PC-3 (cell line): ENCODE data around the gene GSC2. TPM values are rescaled to one million over a fixed set of nuclear protein-coding genes. Genes with fewer than 3 reads are reported as not detected.

ENCODE experiments used
- ATAC-seq: fragments of 200-7000 bp; cut with Tn5 transposase; 2 replicates; pipeline ENCODE4 v1.9.1; 2020; ENCODE audit warnings: mild to moderate bottlenecking, moderate library complexity
- BruUV-seq: library from RNA; stranded (reverse); fragments of 400-500 nt; replicated peaks from 2 replicates; lab custom pipeline; 2021; lab: Mats Ljungman, UMichigan
- CTCF ChIA-PET: fragments of 300-600 bp; sonication (Branson Sonifier 250); formaldehyde crosslinking; loops from one replicate; lab custom pipeline; 2022; ENCODE audit warnings: antibody characterized with exemption; lab: Charles Lee
- POLR2A ChIA-PET: fragments of 300-600 bp; sonication (Branson Sonifier 250); formaldehyde crosslinking; loops from one replicate; lab custom pipeline; 2022; ENCODE audit warnings: antibody characterized with exemption; ENCODE audit not compliant: unreplicated experiment; lab: Charles Lee
- DNase-seq: peaks from one replicate; pipeline ENCODE4 v3.0.0-alpha.2; 2015
- H2AFZ ChIP-seq: fragments of 300-600 bp; sonication (generic); 2 replicates; pipeline ENCODE4 v1.6.0; 2016; ENCODE audit warnings: antibody characterized with exemption, low read length
- H3F3A ChIP-seq: fragments of 300-600 bp; sonication (generic); one replicate; pipeline ENCODE4 v1.6.0; 2017; ENCODE audit warnings: antibody characterized with exemption, low read length, control low read depth, mild to moderate bottlenecking; ENCODE audit not compliant: unreplicated experiment
- H3K27ac ChIP-seq: fragments of 300-600 bp; sonication (generic); 2 replicates; pipeline ENCODE4 v1.5.1; 2016; ENCODE audit warnings: mild to moderate bottlenecking, low read length
- H3K27me3 ChIP-seq: fragments of 300-600 bp; sonication (generic); 2 replicates; pipeline ENCODE4 v1.6.1; 2016; ENCODE audit warnings: low read length, mixed read lengths
- H3K36me3 ChIP-seq: fragments of 300-600 bp; sonication (generic); 2 replicates; pipeline ENCODE4 v1.6.1; 2016; ENCODE audit warnings: low read depth, mixed run types, low read length, mixed read lengths
- H3K4me1 ChIP-seq: fragments of 300-600 bp; sonication (generic); 2 replicates; pipeline ENCODE4 v1.5.1; 2016; ENCODE audit warnings: low read length; ENCODE audit not compliant: insufficient read depth
- H3K4me2 ChIP-seq: fragments of 300-600 bp; sonication (generic); 2 replicates; pipeline ENCODE4 v1.6.0; 2016; ENCODE audit warnings: low read length
- H3K4me3 ChIP-seq: fragments of 300-600 bp; sonication (generic); 2 replicates; pipeline ENCODE4 v1.5.1; 2016; ENCODE audit warnings: mild to moderate bottlenecking, low read length, mixed read lengths
- H3K79me2 ChIP-seq: fragments of 300-600 bp; sonication (generic); 2 replicates; pipeline ENCODE4 v1.6.1; 2017; ENCODE audit warnings: low read length, mixed read lengths
- H3K9ac ChIP-seq: fragments of 300-600 bp; sonication (generic); 2 replicates; pipeline ENCODE4 v1.6.0; 2016; ENCODE audit warnings: mild to moderate bottlenecking, low read length
- H3K9me2 ChIP-seq: fragments of 300-600 bp; sonication (generic); replicated peaks from 2 replicates; pipeline ENCODE4 v1.6.1; 2016; ENCODE audit warnings: mixed run types, low read length, mixed read lengths
- H3K9me3 ChIP-seq: fragments of 300-600 bp; sonication (generic); 2 replicates; pipeline ENCODE4 v1.6.1; 2016; ENCODE audit warnings: low read length, mixed read lengths
- H4K20me1 ChIP-seq: fragments of 300-600 bp; sonication (generic); 2 replicates; pipeline ENCODE4 v1.6.1; 2016; ENCODE audit warnings: low read length, mixed read lengths
- CTCF ChIP-seq: fragments of 300-600 bp; sonication (generic); conservative IDR thresholded peaks from 2 replicates; pipeline ENCODE4 v1.5.1; 2017; ENCODE audit warnings: antibody characterized with exemption, low read depth, mild to moderate bottlenecking, low read length
- EZH2 ChIP-seq: fragments of 300-600 bp; sonication (generic); IDR thresholded peaks from one replicate; pipeline ENCODE4 v1.6.1; 2017; ENCODE audit warnings: antibody characterized with exemption, mild to moderate bottlenecking, low read length; ENCODE audit not compliant: unreplicated experiment
- EZH2phosphoT487 ChIP-seq: fragments of 300-600 bp; sonication (generic); IDR thresholded peaks from 2 replicates; pipeline ENCODE4 v1.6.1; 2018; ENCODE audit warnings: mild to moderate bottlenecking, antibody characterized with exemption, low read length, borderline replicate concordance
- intact Hi-C: fragments of 100-400 bp; cut with micrococcal nuclease; formaldehyde crosslinking; loops from 2 replicates; pipeline ENCODE4 v1.9.0; 2023
- total RNA-seq: library from RNA; depleted of rRNA; stranded (reverse); fragments of >200 nt; gene quantifications from 2 replicates; pipeline ENCODE4 v1.2.3, GENCODE V29; 2014

Gene GSC2
- total RNA-seq, 1 experiment from 2014 or later: not detected

- ATAC-seq: no peak
- CTCF ChIA-PET: no interaction called here
- H3K9ac ChIP-seq: no peak overlapping the region
Measured at GRCh38 chr22:19125474-19126308, 24.4 kb downstream of the GSC2 start.

GRCh38 chr22:19125011-19125410 is 25.1 kb downstream of the GSC2 start:
- H3K4me2 ChIP-seq: no peak overlapping the region
- no peak for DNase-seq
- peaks cover 14% of the 10 kb centered on the region; the same call in 1 of the 2 replicates for H4K20me1 ChIP-seq
- ATAC-seq: no peak
- H3K27ac ChIP-seq: no peak overlapping the region
- no peaks in the 10 kb centered on the region for H3F3A ChIP-seq
- ChIA-PET CTCF (no interaction called here), POLR2A (no interaction called here)
- no peaks in the 10 kb centered on the region for H3K9me3 ChIP-seq
- H3K27me3 ChIP-seq: no peaks in the 10 kb centered on the region
- H3K79me2 ChIP-seq: peaks cover 18% of the 10 kb centered on the region
- peaks cover 8% of the 10 kb centered on the region for H3K4me1 ChIP-seq
- no peak overlapping the region for H2AFZ ChIP-seq
- H3K36me3 ChIP-seq: no peaks in the 10 kb centered on the region
- H3K4me3 ChIP-seq: no peak overlapping the region
- TF ChIP-seq CTCF (no peak), EZH2 (no peak), EZH2phosphoT487 (no peak)
- intact Hi-C loops: no loop called here
- H3K9me2 ChIP-seq: no peaks in the 10 kb centered on the region
- no peak overlapping the region for H3K9ac ChIP-seq
- no TSS peak for BruUV-seq

More at GRCh38 chr22:19125474-19126308, 24.4 kb downstream of the GSC2 start:
- intact Hi-C loops: no loop called here
- Histone ChIP-seq H4K20me1 (peaks cover 7% of the 10 kb centered on the region; the same call in 1 of the 2 replicates), H3K79me2 (peaks cover 11% of the 10 kb centered on the region), H3K9me2 (no peaks in the 10 kb centered on the region), H3K9me3 (no peaks in the 10 kb centered on the region), H3K27ac (no peak overlapping the region), H3K4me1 (peaks cover 1% of the 10 kb centered on the region), H2AFZ (no peak overlapping the region), H3K36me3 (no peaks in the 10 kb centered on the region), H3K27me3 (no peaks in the 10 kb centered on the region), H3F3A (no peaks in the 10 kb centered on the region), H3K4me2 (no peak overlapping the region), H3K4me3 (no peak overlapping the region)
- POLR2A ChIA-PET: no interaction called here
- no TSS peak for BruUV-seq
- no peak for DNase-seq
- TF ChIP-seq CTCF (no peak), EZH2phosphoT487 (no peak), EZH2 (no peak)

- Histone ChIP-seq H3K9me2 (no peaks in the 10 kb centered on the region), H3F3A (no peaks in the 10 kb centered on the region), H3K4me2 (no peak overlapping the region), H3K27ac (no peak overlapping the region), H3K27me3 (no peaks in the 10 kb centered on the region), H2AFZ (no peak overlapping the region), H3K4me1 (peaks cover 13% of the 10 kb centered on the region), H3K9me3 (no peaks in the 10 kb centered on the region), H3K4me3 (no peak overlapping the region), H4K20me1 (peaks cover 17% of the 10 kb centered on the region; the same call in 1 of the 2 replicates), H3K36me3 (no peaks in the 10 kb centered on the region), H3K9ac (no peak overlapping the region), H3K79me2 (peaks cover 24% of the 10 kb centered on the region)
- no peak for DNase-seq
- intact Hi-C loops: no loop called here
- no peak for TF ChIP-seq EZH2phosphoT487
- no peak for TF ChIP-seq EZH2
- TF ChIP-seq CTCF: no peak
- POLR2A ChIA-PET: no interaction called here
- CTCF ChIA-PET: no interaction called here
- no peak for ATAC-seq
- no TSS peak for BruUV-seq
Measured at GRCh38 chr22:19124377-19124776, 25.7 kb downstream of the GSC2 start.
